ENCODE measurements around the gene PPP1CA.

- TF ChIP-seq CTCF (IDR thresholded peaks at IDR 0.05) (no peak), POLR2A (IDR thresholded peaks at IDR 0.05) (no peak), POLR2AphosphoS5 (IDR thresholded peaks at IDR 0.05) (no peak)
Measured at GRCh38 chr11:67370351-67371076, 31.1 kb downstream of the PPP1CA start.
